Measurements from ENCODE around the gene AASDHPPT. TPM values are rescaled to one million over a fixed set of nuclear protein-coding genes. Genes with fewer than 3 reads are reported as not detected.
A peak's percentile ranks its signal among the peaks of the same experiment; 100 is the strongest.

The AASDHPPT gene
- polyA plus RNA-seq, 2 of the 4 experiments (the other 2 are of a cell fraction), result 40.5 to 68.1 TPM

DNA sequence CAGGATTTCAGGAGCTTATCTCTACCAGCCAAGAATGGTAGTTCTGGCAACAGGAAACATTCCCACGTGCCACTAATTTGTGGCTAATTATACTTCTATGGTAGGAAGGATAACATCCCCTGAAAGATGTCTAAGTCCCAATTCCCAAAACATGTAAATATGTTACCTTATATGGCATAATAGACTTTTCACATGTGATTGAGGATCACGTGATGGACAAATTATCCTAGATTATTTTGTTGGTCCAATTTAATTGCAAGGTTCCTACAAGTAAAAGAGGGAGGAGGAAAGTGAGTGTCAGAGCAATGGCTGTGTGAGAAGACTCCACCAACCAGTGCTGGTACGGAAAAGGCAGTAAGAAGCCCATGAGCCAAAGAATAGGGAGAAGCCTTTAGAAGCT, 45.5 kb upstream of the AASDHPPT start:
- Histone ChIP-seq H3K4me3 (no peak overlapping the region), H3K4me1 (no peaks in the 10 kb centered on the region), H3K27ac (no peak overlapping the region), H3K4me2 (no peak overlapping the region), H3K9me3 (no peaks in the 10 kb centered on the region)
- TF ChIP-seq USF2 (IDR thresholded peaks at IDR 0.05), result 0 out of 2 replicates have a peak, but pooled peaks have one; percentile 3
- TF ChIP-seq, protein P1, sequence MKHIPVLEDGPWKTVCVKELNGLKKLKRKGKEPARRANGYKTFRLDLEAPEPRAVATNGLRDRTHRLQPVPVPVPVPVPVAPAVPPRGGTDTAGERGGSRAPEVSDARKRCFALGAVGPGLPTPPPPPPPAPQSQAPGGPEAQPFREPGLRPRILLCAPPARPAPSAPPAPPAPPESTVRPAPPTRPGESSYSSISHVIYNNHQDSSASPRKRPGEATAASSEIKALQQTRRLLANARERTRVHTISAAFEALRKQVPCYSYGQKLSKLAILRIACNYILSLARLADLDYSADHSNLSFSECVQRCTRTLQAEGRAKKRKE (CRISPR knock-in tag; IDR thresholded peaks at IDR 0.05; ENCODE audit: low read depth), result no peak
- FAIRE-seq (no peak), ATAC-seq (no peak), DNase-seq (ENCODE audit: low read depth in 1 of 2, low spot score in 1 of 2) (no peak)
- 44% methylated on average over 3 of the region's 3 CpGs for WGBS (ENCODE audit: missing lambda C conversion rate)
- ChIA-PET CTCF (no interaction called here), POLR2A (no interaction called here)

DNA sequence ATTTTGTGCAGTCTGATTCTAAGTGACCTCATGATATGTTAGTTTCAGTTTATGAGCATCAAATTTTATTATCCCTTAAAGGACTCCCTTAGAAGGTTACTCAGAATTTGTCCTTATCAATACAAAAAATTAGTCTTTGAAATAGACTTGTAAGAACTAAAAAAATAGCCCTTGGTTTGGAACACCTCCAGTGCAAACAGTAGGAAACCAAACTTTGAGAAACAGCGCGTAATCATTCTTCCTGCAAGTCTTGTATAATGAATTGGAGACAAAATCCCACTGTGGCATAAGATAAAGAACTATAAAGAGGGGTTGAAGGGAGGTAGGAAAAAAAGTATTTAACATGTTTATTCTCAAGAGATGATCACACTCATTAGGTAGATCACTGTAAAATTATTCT, 44.6 kb upstream of the AASDHPPT start:
- no peaks in the 10 kb centered on the region for H3K4me1 ChIP-seq
- H3K9me3 ChIP-seq, result no peaks in the 10 kb centered on the region
- DNase-seq (ENCODE audit: low read depth in 1 of 2, low spot score in 1 of 2), result no peak
- H3K4me3 ChIP-seq, result no peak overlapping the region
- CTCF ChIA-PET, result no interaction called here
- H3K27ac ChIP-seq, result no peak overlapping the region
- no peak for ATAC-seq
- no peak overlapping the region for H3K4me2 ChIP-seq
- no peak for TF ChIP-seq POLR2AphosphoS2 (conservative IDR thresholded peaks at IDR 0.05; ENCODE audit: low read length)
- TF ChIP-seq SREBF2 (IDR thresholded peaks at IDR 0.05), result no peak
- TF ChIP-seq NPAS2 (CRISPR knock-in tag; IDR thresholded peaks at IDR 0.05; ENCODE audit: borderline replicate concordance), result no peak
- 98% methylated on average over 2 of the region's 2 CpGs for WGBS (ENCODE audit: missing lambda C conversion rate)
- POLR2A ChIA-PET, result no interaction called here
- no peak for FAIRE-seq

GRCh38 chr11:106043540-106043939, 33.9 kb upstream of the AASDHPPT start:
- Histone ChIP-seq H3K4me2 (no peak overlapping the region), H3K4me1 (no peaks in the 10 kb centered on the region), H3K9me3 (no peaks in the 10 kb centered on the region), H3K4me3 (no peak overlapping the region), H3K27ac (no peak overlapping the region)
- ATAC-seq (no peak), DNase-seq (ENCODE audit: low read depth in 1 of 2, low spot score in 1 of 2) (no peak), FAIRE-seq (no peak)
- ChIA-PET POLR2A (no interaction called here), CTCF (no interaction called here)
- TF ChIP-seq, protein P1 (CRISPR knock-in tag; IDR thresholded peaks at IDR 0.05; ENCODE audit: low read depth), result no peak
- TF ChIP-seq JUN (IDR thresholded peaks at IDR 0.05), result no peak
- TF ChIP-seq, protein P2, sequence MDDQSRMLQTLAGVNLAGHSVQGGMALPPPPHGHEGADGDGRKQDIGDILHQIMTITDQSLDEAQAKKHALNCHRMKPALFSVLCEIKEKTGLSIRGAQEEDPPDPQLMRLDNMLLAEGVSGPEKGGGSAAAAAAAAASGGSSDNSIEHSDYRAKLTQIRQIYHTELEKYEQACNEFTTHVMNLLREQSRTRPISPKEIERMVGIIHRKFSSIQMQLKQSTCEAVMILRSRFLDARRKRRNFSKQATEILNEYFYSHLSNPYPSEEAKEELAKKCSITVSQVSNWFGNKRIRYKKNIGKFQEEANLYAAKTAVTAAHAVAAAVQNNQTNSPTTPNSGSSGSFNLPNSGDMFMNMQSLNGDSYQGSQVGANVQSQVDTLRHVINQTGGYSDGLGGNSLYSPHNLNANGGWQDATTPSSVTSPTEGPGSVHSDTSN (IDR thresholded peaks at IDR 0.05), result no peak
- TF ChIP-seq MAFK (IDR thresholded peaks at IDR 0.05; ENCODE audit: partially characterized antibody), result no peak
- TF ChIP-seq RCOR1 (IDR thresholded peaks at IDR 0.05; ENCODE audit: low read depth, low read length), result no peak
- TF ChIP-seq GATA3 (IDR thresholded peaks at IDR 0.05; ENCODE audit: borderline replicate concordance), result no peak
- TF ChIP-seq EHF (CRISPR knock-in tag; IDR thresholded peaks at IDR 0.05), result no peak
- TF ChIP-seq ZFP36 (IDR thresholded peaks at IDR 0.05; ENCODE audit: borderline replicate concordance, partially characterized antibody), result no peak
- TF ChIP-seq EHMT2 (IDR thresholded peaks at IDR 0.05; ENCODE audit: low read depth), result no peak
- TF ChIP-seq RFX5 (IDR thresholded peaks at IDR 0.05), result no peak

DNA sequence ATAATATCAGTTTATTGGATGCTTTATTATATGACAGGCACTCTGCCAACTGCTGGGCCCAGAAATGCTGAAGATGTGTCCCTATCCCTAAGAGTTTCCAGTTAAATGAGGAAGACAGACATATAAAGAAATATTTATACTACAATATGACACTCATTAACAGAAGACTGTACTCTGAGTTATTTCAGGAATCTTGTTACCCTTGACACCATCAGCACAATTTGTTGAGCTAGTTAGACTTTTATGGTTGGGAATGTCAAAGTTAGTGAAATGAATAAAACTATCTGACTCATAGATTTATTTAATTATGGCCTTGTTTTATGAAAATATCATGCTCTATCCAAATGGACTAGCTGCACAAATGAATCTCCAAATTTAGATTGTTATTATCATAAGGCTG, 29.8 kb upstream of the AASDHPPT start:
- POLR2A ChIA-PET, result no interaction called here
- no peak for TF ChIP-seq HOXB13 (CRISPR knock-in tag; IDR thresholded peaks at IDR 0.05; ENCODE audit: low read depth)
- no peak for TF ChIP-seq RCOR1 (IDR thresholded peaks at IDR 0.05; ENCODE audit: low read depth, low read length)
- TF ChIP-seq, protein P2 (IDR thresholded peaks at IDR 0.05), result no peak
- no peak for TF ChIP-seq EP300 (IDR thresholded peaks at IDR 0.05)
- TF ChIP-seq RAD21 (conservative IDR thresholded peaks at IDR 0.05 in 1 of 2, IDR thresholded peaks at IDR 0.05 in 1 of 2), result no peak
- no peak for TF ChIP-seq TP53 (CRISPR knock-in tag; IDR thresholded peaks at IDR 0.05)
- no peak for TF ChIP-seq JUNB (IDR thresholded peaks at IDR 0.05)
- TF ChIP-seq POLR2A (IDR thresholded peaks at IDR 0.05; ENCODE audit: low read length), result no peak
- no peak for TF ChIP-seq EHMT2 (IDR thresholded peaks at IDR 0.05; ENCODE audit: low read depth)
- TF ChIP-seq ZSCAN20 (CRISPR knock-in tag; IDR thresholded peaks at IDR 0.05), result no peak
- TF ChIP-seq CEBPB (IDR thresholded peaks at IDR 0.05), result no peak
- Histone ChIP-seq H3K4me3 (no peak overlapping the region), H3K27ac (no peak overlapping the region), H3K4me2 (no peak overlapping the region), H3K4me1 (no peaks in the 10 kb centered on the region), H3K9me3 (no peaks in the 10 kb centered on the region)
- DNase-seq (ENCODE audit: low read depth in 1 of 2, low spot score in 1 of 2), result no peak
- no peak for FAIRE-seq
- CTCF ChIA-PET, result no interaction called here
- ATAC-seq, result no peak
